Femur (tissue), 1 donor: Measurements from ENCODE around the gene METAP1D.
"Not testable (repeated sequence)": the region's sequence is repeated elsewhere in the genome, so short reads cannot be mapped to it uniquely, and the experiment has no call there.

Experiments
- DNase-seq: peaks from one replicate; pipeline ENCODE4 v3.0.0-alpha.2; 2017

METAP1D gene

GRCh38 chr2:171999604-172000469 is at the start of gene METAP1D:
Gene METAP1D (plus strand): TSS chr2:171999953. CDS start chr2:171999970, 17 bp downstream.
- DNase-seq, result peak; percentile 95

GRCh38 chr2:171952276-171952675 is 47.5 kb upstream of the METAP1D start:
- DNase-seq, result no peak

GRCh38 chr2:171952748-171953147 is 47.0 kb upstream of the METAP1D start:
- no peak for DNase-seq

DNA sequence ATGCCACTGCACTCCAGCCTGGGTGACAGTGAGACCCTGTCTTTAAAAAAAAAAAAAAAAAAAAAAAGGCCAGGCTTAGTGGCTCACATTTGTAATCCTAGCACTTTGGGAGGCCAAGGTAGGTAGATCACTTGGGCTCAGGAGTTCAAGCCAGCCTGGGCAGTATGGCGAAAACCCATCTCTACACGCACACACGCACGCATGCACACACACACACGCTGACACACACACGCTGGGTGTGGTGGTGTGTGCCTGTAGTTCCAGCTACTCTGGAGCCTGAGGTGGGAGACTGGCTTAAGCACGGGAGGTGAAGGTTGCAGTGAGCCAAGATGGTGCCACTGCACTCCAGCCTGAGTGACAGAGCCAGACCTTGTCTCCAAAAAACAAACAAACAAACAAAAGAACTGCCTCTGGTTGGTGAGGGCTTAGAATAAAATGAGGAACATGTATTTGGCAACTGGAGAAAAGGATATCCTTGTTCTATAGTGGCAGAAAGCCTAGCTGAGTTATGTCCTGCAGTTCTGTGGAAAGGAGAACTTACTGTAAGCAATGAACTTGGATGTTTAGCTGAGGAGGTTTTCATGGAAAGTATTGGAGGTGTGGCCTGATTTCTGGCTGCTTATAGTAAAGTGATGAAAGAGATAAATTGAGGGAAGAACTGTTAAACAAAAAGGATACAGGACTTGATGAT is 43.5 kb upstream of the METAP1D start:
- no peak for DNase-seq

- DNase-seq, result no peak
Measured at GRCh38 chr2:171957061-171957460, 42.7 kb upstream of the METAP1D start.

DNA sequence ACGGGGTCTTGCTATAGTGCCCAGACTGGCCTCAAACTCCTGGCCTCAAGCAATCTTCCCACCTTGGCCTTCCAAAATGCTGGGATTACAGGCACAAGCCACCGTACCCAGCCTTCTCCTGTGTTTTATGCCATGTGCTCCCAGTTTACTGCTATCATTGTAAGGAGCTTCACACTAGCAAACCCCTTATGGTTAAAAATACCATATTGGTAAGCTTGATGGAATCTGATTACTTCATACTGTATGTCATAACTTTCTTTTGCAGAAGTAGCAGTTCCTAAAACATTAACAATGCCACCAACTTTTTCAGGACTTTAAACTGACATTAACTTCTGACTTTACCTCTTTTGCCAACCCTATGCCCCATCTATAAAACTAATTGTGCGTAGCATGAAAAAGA is 41.3 kb upstream of the METAP1D start:
- no peak for DNase-seq

- DNase-seq, result no peak
Measured at GRCh38 chr2:171959998-171960397, 39.8 kb upstream of the METAP1D start.

DNA sequence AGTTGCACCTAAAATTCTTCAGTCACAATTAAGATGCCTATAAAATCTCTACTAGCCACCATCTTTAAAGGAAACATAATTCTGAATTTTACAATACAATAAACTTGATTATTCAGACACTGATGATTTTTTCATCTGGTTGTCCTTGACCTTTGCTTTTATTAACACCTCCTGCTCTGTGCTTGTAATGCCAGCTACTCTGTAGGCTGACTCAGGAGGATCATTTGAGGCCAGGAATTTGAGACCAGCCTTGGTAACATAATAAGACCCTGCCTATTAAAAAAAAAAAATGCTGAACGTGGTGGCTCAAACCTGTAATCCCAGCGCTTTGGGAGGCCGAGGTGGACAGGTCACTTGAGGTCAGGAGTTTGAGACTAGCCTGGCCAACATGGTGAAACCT is 39.2 kb upstream of the METAP1D start:
- DNase-seq, result no peak

DNA sequence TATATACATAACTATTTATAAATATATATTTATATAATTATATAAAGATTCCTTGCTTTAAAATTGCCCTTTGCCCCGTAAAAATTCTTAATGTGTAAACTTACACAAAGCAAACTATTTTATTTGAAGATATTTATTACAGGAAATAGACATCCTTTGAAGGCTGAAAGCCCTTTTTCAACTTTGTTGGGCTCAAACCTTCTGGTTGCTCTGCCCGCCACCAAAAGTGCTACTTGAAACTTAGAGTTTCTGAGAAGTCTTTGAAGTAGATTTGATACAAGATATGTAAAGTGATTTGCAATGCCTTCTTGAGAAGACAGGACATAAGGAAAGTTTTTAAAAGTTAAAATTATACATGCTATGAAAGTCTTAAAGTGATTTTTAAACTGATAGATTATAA is 36.6 kb upstream of the METAP1D start:
- DNase-seq, result no peak

DNA sequence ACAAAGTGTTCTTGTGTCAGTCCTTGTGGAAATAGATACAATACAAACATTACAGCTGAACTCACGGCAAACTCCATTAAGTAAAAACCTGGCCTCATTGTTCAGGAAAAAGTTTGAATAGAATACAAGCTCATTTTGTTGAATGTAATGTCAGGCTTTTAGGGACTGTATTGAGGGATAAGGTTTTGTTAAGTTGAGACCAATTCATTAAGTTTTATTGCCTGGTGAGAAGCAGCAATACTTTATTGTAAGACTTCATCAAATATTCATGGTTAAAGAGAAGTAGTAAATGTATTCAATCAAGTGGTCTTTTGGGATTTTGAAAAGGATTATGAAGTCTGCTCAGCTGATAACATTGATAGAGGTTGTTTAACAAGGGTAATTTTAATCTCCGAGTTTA is 35.4 kb upstream of the METAP1D start:
- DNase-seq, result no peak

GRCh38 chr2:171965238-171965637 is 34.5 kb upstream of the METAP1D start:
- DNase-seq, result no peak

GRCh38 chr2:171965661-171966060 is 34.1 kb upstream of the METAP1D start:
- no peak for DNase-seq

- DNase-seq, result no peak
Measured at GRCh38 chr2:171966235-171966634, 33.5 kb upstream of the METAP1D start.

GRCh38 chr2:171966688-171967087 is 33.1 kb upstream of the METAP1D start:
- no peak for DNase-seq

GRCh38 chr2:171968509-171968908 is 31.2 kb upstream of the METAP1D start:
- DNase-seq, result no peak

GRCh38 chr2:171972329-171972982 is 27.3 kb upstream of the METAP1D start:
- no peak for DNase-seq

DNA sequence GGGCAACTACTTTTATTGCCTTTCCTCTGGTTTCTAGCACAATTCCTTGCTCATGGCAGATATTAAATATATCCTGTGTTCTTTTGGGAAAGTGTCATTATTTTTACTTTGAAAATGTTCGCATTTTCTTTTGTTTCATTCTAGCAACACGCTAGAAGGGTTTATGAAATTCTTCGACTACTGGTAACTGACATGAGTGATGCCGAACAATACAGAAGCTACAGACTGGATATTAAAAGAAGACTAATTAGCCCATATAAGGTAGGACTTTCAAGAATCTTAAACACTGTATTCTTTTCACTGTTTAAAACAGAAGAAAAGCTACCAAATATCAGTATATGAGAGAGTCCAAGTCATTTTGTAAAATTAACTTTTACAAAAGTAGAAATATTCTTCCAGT is 20.6 kb upstream of the METAP1D start:
- DNase-seq, result no peak

DNA sequence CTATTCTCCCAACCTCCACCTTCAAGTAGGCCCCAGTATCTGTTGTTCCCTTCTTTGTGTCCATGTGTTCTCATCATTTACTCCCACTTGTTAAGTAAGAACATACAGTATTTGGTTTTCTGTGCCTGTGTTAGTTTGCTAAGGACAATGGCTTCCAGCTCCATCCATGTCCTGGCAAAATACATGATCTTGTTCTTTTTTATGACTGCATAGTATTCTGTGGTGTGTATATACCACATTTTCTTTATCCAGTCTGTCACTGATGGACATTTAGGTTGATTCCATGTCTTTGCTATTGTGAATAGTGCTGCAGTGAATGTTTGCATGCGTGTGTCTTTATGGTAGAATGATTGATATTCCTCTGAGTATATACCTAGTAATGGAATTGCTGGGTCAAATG is 15.8 kb upstream of the METAP1D start:
- not testable (repeated sequence) for DNase-seq

DNA sequence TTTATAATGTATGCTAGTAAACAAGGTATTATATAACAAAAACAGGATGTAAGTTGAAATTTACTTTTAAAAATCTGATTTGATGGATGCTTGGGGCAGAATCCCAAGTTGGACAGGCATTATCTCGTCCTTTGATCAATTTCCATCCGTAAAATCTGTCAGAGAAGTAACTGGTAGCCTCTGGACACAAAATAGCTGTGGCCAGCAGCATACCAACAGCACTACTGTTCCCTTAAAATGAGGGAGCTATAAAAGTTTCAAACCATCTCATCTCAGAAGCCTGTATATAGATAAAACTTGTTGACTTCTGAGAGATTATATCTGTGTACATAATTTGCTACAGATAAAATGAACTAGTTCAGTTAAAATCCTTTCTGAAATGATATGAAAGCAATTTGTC is 14.7 kb upstream of the METAP1D start:
- no peak for DNase-seq

DNA sequence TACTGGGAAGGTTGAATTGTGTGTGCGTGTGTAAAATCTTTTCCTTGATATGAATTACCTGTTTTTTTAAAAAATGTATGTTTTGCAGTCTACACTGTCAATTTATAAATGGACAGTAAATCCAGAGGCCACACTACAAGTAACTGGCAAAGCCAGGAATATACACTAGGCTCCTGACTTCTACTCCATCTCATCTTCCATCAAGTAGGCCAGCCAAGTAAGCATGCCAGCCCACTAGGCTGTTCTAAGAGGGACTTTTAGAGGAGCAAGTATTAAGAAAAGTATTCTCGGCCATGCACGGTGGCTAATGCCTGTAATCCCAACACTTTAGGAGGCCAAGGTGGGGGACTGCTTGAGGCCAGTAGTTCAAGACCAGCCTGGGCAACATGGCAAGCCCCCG is 13.0 kb upstream of the METAP1D start:
- DNase-seq, result no peak

DNA sequence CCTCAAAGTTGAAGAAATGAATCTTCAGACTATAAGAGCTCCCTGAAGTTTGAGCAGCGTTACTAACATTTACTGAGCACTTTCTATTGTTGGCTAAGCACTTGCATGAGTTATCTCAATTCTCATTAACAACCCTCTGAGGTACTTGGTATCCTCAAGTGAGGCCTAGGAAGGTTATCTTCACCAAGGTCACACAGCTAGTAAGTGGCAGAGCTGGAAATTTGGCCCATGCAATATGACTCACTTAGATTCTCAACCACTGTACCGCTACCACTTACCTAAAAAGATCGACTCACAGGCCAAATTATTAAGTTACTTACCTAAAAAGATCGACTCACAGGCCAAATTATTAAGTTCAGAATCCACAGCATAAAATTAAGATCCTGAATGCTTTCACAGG is 8.7 kb upstream of the METAP1D start:
- no peak for DNase-seq

DNA sequence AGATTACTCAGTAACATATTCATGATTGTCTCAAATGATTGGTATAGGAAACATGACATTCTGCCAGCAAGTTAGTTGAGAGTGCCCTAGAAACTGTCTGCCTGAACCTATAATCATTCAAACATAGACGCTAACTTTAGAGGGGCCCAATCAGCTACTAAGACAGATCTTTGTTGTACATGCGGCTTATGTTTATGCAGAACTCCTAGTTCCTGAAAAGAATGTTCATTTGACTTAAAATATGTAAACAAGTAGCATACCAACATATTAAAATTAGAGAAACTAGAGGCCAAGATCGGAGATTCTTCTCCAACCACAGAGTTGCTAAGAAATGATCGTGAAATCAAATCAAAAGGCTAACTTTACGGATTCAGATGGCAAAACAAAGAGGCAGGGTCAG is 4.2 kb upstream of the METAP1D start:
- no peak for DNase-seq

DNA sequence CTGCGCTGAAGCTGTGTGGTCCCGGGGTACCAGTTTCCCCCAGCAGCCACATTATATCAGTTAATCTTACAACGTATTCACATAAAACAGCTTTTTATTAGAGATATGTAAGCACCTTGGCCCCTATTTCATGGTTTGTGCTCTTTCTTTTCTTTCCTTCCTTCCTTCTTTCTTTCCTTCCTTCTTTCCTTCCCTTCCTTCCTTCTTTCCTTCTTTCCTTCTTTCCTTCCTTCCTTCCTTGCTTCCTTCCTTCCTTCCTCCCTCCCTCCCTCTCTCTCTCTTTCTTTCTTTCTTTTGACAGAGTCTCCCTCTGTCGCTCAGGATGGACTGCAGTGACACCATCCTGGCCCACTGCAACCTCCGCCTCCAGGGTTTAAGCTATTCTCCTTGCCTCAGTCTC is 3.7 kb upstream of the METAP1D start:
- DNase-seq, result no peak

GRCh38 chr2:171997031-171997430 is 2.7 kb upstream of the METAP1D start:
- not testable (repeated sequence) for DNase-seq
